ENCODE measurements around the gene LRP1-AS. TPM values are rescaled to one million over a fixed set of nuclear protein-coding genes. Genes with fewer than 3 reads are reported as not detected.

LRP1-AS gene
- polyA plus RNA-seq, 3 donors from 2014 or later = not detected

DNA sequence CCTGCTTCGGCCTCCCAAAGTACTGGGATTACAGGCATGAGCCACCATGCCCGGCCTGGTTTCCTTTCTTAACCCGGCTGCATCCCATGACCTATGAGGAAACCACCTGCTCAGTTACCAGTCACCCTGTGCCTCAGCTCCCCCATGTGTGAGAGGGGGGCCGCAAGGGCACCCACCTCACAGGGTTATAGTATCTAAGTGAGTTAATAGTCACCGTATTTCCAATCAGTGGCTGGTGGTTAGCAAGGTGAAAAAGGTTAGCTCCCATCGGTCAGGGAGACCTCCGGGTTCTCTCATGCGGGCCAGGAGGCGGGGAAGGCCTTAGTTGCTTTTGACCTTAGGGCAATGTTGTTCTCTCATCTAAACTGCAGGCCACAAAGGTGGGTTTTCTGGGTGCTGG is 12.5 kb downstream of the LRP1-AS start:
- no peaks in the 10 kb centered on the region for H3K4me1 Mint-ChIP-seq
- H3K9me3 Mint-ChIP-seq = no peaks in the 10 kb centered on the region
- H3K36me3 Mint-ChIP-seq = no peaks in the 10 kb centered on the region
- H3K4me3 Mint-ChIP-seq = no peak overlapping the region
- H3K27ac Mint-ChIP-seq = no peak overlapping the region
- H3K27me3 Mint-ChIP-seq (ENCODE audit: low read depth in 3 of 3) = peaks cover 0 to 6% (median 3%) of the 10 kb centered on the region in 3 donors
- no peak for DNase-seq

DNA sequence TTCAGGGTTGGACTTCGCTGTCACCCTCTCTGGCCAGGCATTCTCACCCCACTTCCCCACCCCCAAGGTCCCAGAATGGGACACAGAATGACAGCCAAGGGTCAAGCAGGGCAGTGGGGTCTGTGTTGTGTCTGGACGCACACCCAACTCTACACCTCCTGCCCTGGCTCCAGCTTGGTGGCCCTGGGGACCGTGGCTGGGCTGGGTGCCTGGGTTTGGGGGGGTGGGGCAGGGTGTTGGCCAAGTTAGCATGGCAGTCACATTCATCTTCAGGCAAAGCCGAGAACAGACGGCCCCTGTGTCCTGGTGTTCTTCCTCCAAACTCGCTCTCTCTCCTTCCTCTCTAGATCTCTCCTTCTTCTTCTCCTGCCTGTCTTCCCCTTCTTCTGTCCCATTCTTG is 13.5 kb downstream of the LRP1-AS start:
- peaks cover 0 to 2% of the 10 kb centered on the region in 2 donors for H3K4me1 Mint-ChIP-seq
- H3K9me3 Mint-ChIP-seq = no peaks in the 10 kb centered on the region
- no peaks in the 10 kb centered on the region for H3K36me3 Mint-ChIP-seq
- H3K27me3 Mint-ChIP-seq (ENCODE audit: low read depth in 3 of 3) = peaks cover 0 to 7% (median 6%) of the 10 kb centered on the region in 3 donors
- no peak overlapping the region for H3K27ac Mint-ChIP-seq
- no peak for DNase-seq
- no peak overlapping the region for H3K4me3 Mint-ChIP-seq

- Mint-ChIP-seq H3K36me3 (no peaks in the 10 kb centered on the region), H3K4me1 (peaks cover 0 to 3% of the 10 kb centered on the region in 2 donors), H3K4me3 (no peak overlapping the region), H3K27me3 (ENCODE audit: low read depth in 3 of 3) (peaks cover 1 to 7% (median 6%) of the 10 kb centered on the region in 3 donors), H3K9me3 (no peaks in the 10 kb centered on the region), H3K27ac (no peak overlapping the region)
- no peak for DNase-seq
These were observed 14.3 kb downstream of the LRP1-AS start for GRCh38 chr12:57133013-57133569.

DNA sequence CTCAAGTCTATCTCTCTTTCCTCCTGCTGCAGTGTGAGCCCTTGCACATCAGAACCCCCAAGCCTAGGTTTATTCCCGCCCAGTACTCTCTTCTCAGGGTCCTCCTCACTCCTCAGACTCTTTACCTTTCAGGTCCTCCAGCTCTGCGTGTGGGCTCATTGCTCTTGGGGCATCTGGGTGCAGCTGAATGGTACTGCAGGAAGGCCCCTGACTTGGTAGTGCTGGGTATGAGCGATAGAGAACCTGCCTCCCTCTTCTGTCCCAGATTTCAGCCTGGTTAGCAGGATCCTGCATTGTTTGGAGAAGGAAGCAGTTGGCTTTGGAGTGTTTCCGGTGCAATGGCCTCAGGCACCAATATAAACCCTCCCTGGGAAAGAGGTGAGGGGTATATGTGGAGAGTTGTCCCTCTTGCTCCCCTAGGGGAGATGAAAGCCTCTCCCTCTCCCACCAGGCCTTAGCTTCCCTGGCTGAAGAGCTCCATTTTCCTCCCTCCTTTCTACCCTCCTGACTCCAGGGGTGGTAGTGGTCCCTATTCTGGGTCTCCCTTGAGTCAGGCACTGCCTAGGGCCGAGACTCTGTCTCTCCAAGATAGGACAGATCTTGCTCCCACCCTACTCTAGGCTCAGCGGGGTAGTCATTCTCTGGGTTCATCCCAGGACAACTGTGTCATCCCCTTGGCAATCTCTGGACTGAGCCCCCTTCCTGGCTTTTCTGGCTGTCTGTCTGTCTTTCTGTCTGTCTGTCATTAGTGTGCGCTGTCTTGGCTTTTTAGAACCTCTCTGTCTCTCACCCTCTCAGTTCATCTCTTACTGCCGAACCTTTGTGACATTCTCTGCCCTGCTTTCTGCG is 15.3 kb downstream of the LRP1-AS start:
- H3K27ac Mint-ChIP-seq = no peak overlapping the region
- no peaks in the 10 kb centered on the region for H3K36me3 Mint-ChIP-seq
- H3K9me3 Mint-ChIP-seq = no peaks in the 10 kb centered on the region
- no peak for DNase-seq
- peaks cover 4 to 7% of the 10 kb centered on the region in 2 donors for H3K4me1 Mint-ChIP-seq
- H3K27me3 Mint-ChIP-seq (ENCODE audit: low read depth in 3 of 3) = peaks cover 4 to 9% (median 6%) of the 10 kb centered on the region in 3 donors
- H3K4me3 Mint-ChIP-seq = peak overlapping the region in 1 of 5 donors; percentile 7

DNA sequence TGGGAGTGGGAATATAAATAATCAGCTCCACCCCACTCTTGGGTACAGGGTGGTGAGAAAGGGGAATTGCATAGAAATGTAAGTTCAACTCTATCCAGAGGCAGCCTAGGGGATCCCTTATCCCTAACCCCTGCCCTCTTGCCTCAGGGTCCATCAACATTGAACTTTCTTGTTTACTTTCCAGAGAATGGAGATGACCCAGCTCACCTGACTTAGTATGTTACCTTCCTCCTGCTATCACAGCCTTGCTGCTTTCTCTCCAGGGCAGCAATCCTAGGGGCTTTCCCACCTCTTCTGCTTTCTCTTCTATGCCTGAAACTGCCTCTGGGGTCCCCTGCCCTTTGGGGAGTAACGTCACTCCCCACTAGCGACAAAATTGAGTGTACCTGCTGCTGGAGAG is 16.5 kb downstream of the LRP1-AS start:
- peaks cover 5 to 8% of the 10 kb centered on the region in 2 donors for H3K4me1 Mint-ChIP-seq
- H3K36me3 Mint-ChIP-seq = no peaks in the 10 kb centered on the region
- H3K27ac Mint-ChIP-seq = no peak overlapping the region
- H3K27me3 Mint-ChIP-seq (ENCODE audit: low read depth in 3 of 3) = peaks cover 6 to 11% (median 7%) of the 10 kb centered on the region in 3 donors
- no peaks in the 10 kb centered on the region for H3K9me3 Mint-ChIP-seq
- DNase-seq = no peak
- no peak overlapping the region for H3K4me3 Mint-ChIP-seq

GRCh38 chr12:57129889-57130288 is 17.5 kb downstream of the LRP1-AS start:
- H3K27me3 Mint-ChIP-seq (ENCODE audit: low read depth in 3 of 3) = peaks cover 7 to 11% (median 7%) of the 10 kb centered on the region in 3 donors
- H3K4me1 Mint-ChIP-seq = peaks cover 5 to 8% of the 10 kb centered on the region in 2 donors
- DNase-seq = no peak
- no peaks in the 10 kb centered on the region for H3K9me3 Mint-ChIP-seq
- peak overlapping the region; percentile 62 to 69 (median 67) for H3K4me3 Mint-ChIP-seq
- no peak overlapping the region for H3K27ac Mint-ChIP-seq
- H3K36me3 Mint-ChIP-seq = no peaks in the 10 kb centered on the region

GRCh38 chr12:57129321-57129842 is 18.0 kb downstream of the LRP1-AS start:
- peaks cover 5 to 8% of the 10 kb centered on the region in 2 donors for H3K4me1 Mint-ChIP-seq
- H3K27ac Mint-ChIP-seq = no peak overlapping the region
- H3K27me3 Mint-ChIP-seq (ENCODE audit: low read depth in 3 of 3) = peaks cover 7 to 11% (median 11%) of the 10 kb centered on the region in 3 donors
- H3K4me3 Mint-ChIP-seq = peak overlapping the region; percentile 62 to 69 (median 67)
- no peak for DNase-seq
- no peaks in the 10 kb centered on the region for H3K36me3 Mint-ChIP-seq
- H3K9me3 Mint-ChIP-seq = no peaks in the 10 kb centered on the region

DNA sequence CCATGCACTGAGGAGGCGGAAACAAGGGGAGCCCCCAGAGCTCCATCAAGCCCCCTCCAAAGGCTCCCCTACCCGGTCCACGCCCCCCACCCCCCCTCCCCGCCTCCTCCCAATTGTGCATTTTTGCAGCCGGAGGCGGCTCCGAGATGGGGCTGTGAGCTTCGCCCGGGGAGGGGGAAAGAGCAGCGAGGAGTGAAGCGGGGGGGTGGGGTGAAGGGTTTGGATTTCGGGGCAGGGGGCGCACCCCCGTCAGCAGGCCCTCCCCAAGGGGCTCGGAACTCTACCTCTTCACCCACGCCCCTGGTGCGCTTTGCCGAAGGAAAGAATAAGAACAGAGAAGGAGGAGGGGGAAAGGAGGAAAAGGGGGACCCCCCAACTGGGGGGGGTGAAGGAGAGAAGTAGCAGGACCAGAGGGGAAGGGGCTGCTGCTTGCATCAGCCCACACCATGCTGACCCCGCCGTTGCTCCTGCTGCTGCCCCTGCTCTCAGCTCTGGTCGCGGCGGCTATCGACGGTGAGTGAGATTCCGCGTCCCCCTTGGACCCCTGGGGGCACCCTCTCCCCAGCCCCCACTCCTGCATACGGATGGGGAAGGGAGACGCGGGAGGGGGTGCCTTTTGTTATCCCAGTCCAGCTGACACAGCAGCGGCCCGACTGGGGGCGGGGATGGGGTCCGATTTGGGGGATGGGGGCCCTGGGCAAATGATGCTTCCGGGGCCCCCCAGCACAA is 18.7 kb downstream of the LRP1-AS start:
- H3K27ac Mint-ChIP-seq = no peak overlapping the region
- peaks cover 7 to 11% (median 9%) of the 10 kb centered on the region in 3 donors for H3K27me3 Mint-ChIP-seq (ENCODE audit: low read depth in 3 of 3)
- peaks cover 0 to 2% (median 0%) of the 10 kb centered on the region in 3 donors for H3K36me3 Mint-ChIP-seq
- H3K4me1 Mint-ChIP-seq = peaks cover 5 to 8% of the 10 kb centered on the region in 2 donors
- peak overlapping the region; percentile 77 to 86 (median 83) for H3K4me3 Mint-ChIP-seq
- H3K9me3 Mint-ChIP-seq = no peaks in the 10 kb centered on the region
- DNase-seq = no peak

DNA sequence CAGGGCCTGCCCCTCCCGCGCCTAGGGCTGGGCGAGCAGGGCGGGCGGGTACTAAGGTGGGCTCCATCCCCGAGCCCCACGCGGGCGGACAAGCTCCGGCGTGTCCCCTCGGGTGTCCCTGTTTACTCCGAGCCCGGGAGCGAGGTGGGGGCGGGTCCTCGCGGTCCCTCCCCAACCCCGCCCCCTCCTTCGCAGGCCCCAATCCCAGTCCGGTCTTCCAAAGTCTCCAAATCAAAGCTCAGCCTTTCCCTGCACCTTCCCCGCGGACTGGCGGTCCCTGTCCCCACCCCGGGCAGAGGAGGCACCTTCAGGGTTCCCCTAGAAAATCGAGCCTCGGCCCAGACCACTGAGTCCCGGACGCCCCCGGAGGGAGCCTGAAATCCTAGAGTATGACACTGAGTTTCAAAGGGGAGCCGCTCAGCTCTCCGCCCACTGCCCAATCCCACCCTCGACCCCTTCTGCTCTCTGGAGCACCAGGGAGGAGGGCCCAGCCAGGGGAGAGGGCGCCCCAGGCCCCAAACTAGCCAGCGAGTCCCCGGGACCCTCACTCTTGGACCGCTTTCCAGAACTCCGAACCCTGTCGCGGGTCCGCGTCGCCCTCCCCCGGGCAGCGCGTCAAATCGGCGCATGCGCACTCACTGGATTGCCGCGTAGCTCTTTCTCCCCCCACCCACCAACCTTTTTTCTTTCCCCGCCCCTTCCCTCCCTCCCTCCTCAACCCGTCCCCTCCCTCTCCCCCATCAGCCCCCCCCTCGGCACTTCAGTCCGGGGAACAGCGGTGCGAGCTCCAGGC is 19.5 kb downstream of the LRP1-AS start, which contains the start of gene LRP1:
Gene LRP1, plus strand, starts transcription at position 758 of the 793 bp plus-strand sequence. CDS start 482 bp downstream, outside the sequence.
- Mint-ChIP-seq H3K4me3 (peak within 1 kb of the TSS; percentile 79 to 86 (median 84)), H3K27me3 (ENCODE audit: low read depth in 3 of 3) (peaks cover 7 to 11% (median 8%) of the 10 kb centered on the region in 3 donors), H3K27ac (peak within 1 kb of the TSS in 3 of 6 donors; percentile 5 to 62 (median 24)), H3K9me3 (no peaks in the 10 kb centered on the region), H3K36me3 (peaks cover 0 to 3% (median 0%) of the 10 kb centered on the region in 3 donors), H3K4me1 (peaks cover 5 to 8% of the 10 kb centered on the region in 2 donors)
- DNase-seq = peak; percentile 55 to 60 (median 56)

DNA sequence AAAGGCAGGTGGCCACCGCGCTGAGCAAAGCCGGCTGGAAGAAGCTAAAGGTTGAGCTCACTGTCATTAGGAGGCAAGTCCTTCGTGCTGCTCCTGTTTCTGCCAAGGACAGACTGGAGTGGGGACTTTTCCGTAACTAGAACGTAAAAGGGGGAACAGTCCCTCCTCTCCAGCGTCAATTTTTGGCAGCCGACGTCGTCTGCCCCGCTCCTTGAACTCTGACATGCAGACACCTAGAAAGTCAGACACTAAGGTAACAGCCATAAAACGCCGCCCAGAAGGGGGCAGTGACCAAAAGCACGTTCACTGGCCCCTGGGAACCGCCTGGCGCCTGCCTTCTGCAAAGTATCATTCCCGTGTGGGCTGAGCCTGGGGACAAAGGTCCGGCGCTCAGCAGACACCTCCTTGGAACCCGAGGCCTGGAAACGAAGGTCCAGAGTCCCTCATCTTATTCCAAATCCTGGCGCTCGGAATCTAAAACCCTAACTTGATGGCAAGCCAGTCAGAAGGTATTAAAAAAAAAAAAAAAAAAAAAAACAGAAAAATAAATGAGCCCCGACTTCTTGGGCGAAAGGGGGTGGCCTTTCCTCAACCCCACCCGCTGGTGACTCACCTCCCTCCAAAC is 20.2 kb downstream of the LRP1-AS start:
- Mint-ChIP-seq H3K4me3 (peak overlapping the region; percentile 79 to 86 (median 84)), H3K36me3 (peaks cover 0 to 3% (median 0%) of the 10 kb centered on the region in 3 donors), H3K9me3 (no peaks in the 10 kb centered on the region), H3K27ac (peak overlapping the region in 2 of 6 donors; percentile 5 to 24), H3K27me3 (ENCODE audit: low read depth in 3 of 3) (peaks cover 8 to 12% (median 9%) of the 10 kb centered on the region in 3 donors), H3K4me1 (peaks cover 5 to 8% of the 10 kb centered on the region in 2 donors)
- peak; percentile 24 to 26 (median 25) for DNase-seq

DNA sequence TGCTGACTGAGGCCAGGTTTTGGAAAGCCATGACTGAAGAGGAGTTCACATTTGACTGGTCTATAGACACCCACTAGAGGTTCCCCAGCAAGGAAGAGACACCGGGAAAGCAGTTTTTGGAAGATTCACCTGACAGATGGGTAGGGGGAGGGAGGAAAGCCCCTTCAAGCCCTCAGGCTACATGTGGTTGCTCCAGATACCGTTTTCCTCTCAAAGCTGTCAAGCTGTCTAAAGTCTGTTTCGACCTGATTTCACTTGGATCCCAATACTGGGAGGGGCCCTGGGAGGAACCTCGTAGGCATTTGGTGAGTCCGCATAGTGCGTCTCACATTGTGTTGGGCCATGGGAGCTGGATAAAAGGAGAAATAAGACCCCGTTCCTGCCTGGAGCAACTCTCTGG is 20.9 kb downstream of the LRP1-AS start:
- H3K27ac Mint-ChIP-seq = no peak overlapping the region
- H3K4me1 Mint-ChIP-seq = peaks cover 5 to 8% of the 10 kb centered on the region in 2 donors
- H3K9me3 Mint-ChIP-seq = no peaks in the 10 kb centered on the region
- H3K4me3 Mint-ChIP-seq = peak overlapping the region; percentile 33 to 86 (median 79)
- no peak for DNase-seq
- peaks cover 8 to 9% (median 9%) of the 10 kb centered on the region in 3 donors for H3K27me3 Mint-ChIP-seq (ENCODE audit: low read depth in 3 of 3)
- H3K36me3 Mint-ChIP-seq = peaks cover 0 to 3% (median 0%) of the 10 kb centered on the region in 3 donors

- Mint-ChIP-seq H3K4me1 (peaks cover 5 to 8% of the 10 kb centered on the region in 2 donors), H3K4me3 (peak overlapping the region in 2 of 5 donors; percentile 21 to 49), H3K9me3 (no peaks in the 10 kb centered on the region), H3K27ac (no peak overlapping the region), H3K27me3 (ENCODE audit: low read depth in 3 of 3) (peaks cover 8 to 9% (median 9%) of the 10 kb centered on the region in 3 donors), H3K36me3 (peaks cover 0 to 3% (median 0%) of the 10 kb centered on the region in 3 donors)
- no peak for DNase-seq
These were observed 21.4 kb downstream of the LRP1-AS start for GRCh38 chr12:57126061-57126460.
